Left lobe of liver (tissue), 2 donors: ENCODE measurements around the gene HEATR5A. TPM values are rescaled to one million over a fixed set of nuclear protein-coding genes. Genes with fewer than 3 reads are reported as not detected.
"Not testable (repeated sequence)": the region's sequence is repeated elsewhere in the genome, so short reads cannot be mapped to it uniquely, and the experiment has no call there.

ENCODE experiments used
- ATAC-seq: fragments of 200-7000 bp; cut with Tn5 transposase; one replicate; pipeline ENCODE4 v1.9.1; 2020; ENCODE audit warnings: mild to moderate bottlenecking, moderate library complexity
- DNase-seq: peaks from one replicate; pipeline ENCODE4 v3.0.0-alpha.2; 2020; ENCODE audit warnings: low spot score
- total RNA-seq: library from RNA; stranded (reverse); gene quantifications from one replicate; pipeline ENCODE4 v1.2.1, GENCODE V29; 2021
- donor health status: DM: no; HTN: no; CAD: no; lungs with moderate emphysema.
- donor health status: DM: no; HTN: yes; CAD: no.

The HEATR5A gene
- total RNA-seq, 1 donor from 2014 or later: 21.5 TPM

- no peak for DNase-seq
- ATAC-seq: no peak
Measured at GRCh38 chr14:31391473-31391872, 28.9 kb downstream of the HEATR5A start.

GRCh38 chr14:31389946-31390345 is 30.4 kb downstream of the HEATR5A start:
- ATAC-seq: no peak
- no peak for DNase-seq

- no peak for ATAC-seq
Measured at GRCh38 chr14:31388687-31389413, 31.5 kb downstream of the HEATR5A start.

GRCh38 chr14:31387091-31387490 is 33.3 kb downstream of the HEATR5A start:
- DNase-seq: no peak
- no peak for ATAC-seq

More at GRCh38 chr14:31388687-31389413, 31.5 kb downstream of the HEATR5A start:
- DNase-seq: no peak

- ATAC-seq (no peak), DNase-seq (no peak)
Measured at GRCh38 chr14:31386271-31386670, 34.1 kb downstream of the HEATR5A start.

GRCh38 chr14:31382221-31382620 is 38.1 kb downstream of the HEATR5A start:
- ATAC-seq (no peak), DNase-seq (no peak)

GRCh38 chr14:31380106-31380505 is 40.2 kb downstream of the HEATR5A start:
- ATAC-seq (no peak), DNase-seq (no peak)

- ATAC-seq, DNase-seq: not testable (repeated sequence)
Measured at GRCh38 chr14:31379125-31379947, 41.0 kb downstream of the HEATR5A start.

GRCh38 chr14:31377433-31377832 is 42.9 kb downstream of the HEATR5A start:
- DNase-seq (no peak), ATAC-seq (no peak)

- DNase-seq (no peak), ATAC-seq (no peak)
Measured at GRCh38 chr14:31371646-31372045, 48.7 kb downstream of the HEATR5A start.

- no peak for ATAC-seq
- DNase-seq: no peak
Measured at GRCh38 chr14:31363331-31364073, 56.8 kb downstream of the HEATR5A start.

GRCh38 chr14:31362746-31363145 is 57.6 kb downstream of the HEATR5A start:
- DNase-seq: no peak
- ATAC-seq: no peak

- ATAC-seq: not testable (repeated sequence)
Measured at GRCh38 chr14:31361761-31362160, 58.6 kb downstream of the HEATR5A start.

GRCh38 chr14:31360919-31361662 is 59.3 kb downstream of the HEATR5A start:
- DNase-seq (no peak), ATAC-seq (no peak)

More at GRCh38 chr14:31361761-31362160, 58.6 kb downstream of the HEATR5A start:
- not testable (repeated sequence) for DNase-seq

- DNase-seq (no peak), ATAC-seq (no peak)
Measured at GRCh38 chr14:31357279-31357678, 63.1 kb downstream of the HEATR5A start.

- ATAC-seq (no peak), DNase-seq (no peak)
Measured at GRCh38 chr14:31346097-31346496, 74.3 kb downstream of the HEATR5A start.

- no peak for DNase-seq
- no peak for ATAC-seq
Measured at GRCh38 chr14:31341280-31341679, 79.1 kb downstream of the HEATR5A start.

- DNase-seq (no peak), ATAC-seq (peak; percentile 88)
Measured at GRCh38 chr14:31340297-31341063, 79.9 kb downstream of the HEATR5A start.

GRCh38 chr14:31339743-31340142 is 80.6 kb downstream of the HEATR5A start:
- ATAC-seq: no peak
- DNase-seq: no peak

GRCh38 chr14:31337331-31337730 is 83.0 kb downstream of the HEATR5A start:
- ATAC-seq (no peak), DNase-seq (no peak)
